Panc1 (cell line): ENCODE measurements around the gene CLDN4.

Experiments used
- CTCF ChIP-seq: fragments of 450-650 bp; IDR thresholded peaks from 2 replicates; pipeline ENCODE4 v1.5.1; 2017; ENCODE audit warnings: mild to moderate bottlenecking
- POLR2AphosphoS5 ChIP-seq: IDR thresholded peaks from 2 replicates; pipeline ENCODE4 v1.6.1; 2012; ENCODE audit warnings: mild to moderate bottlenecking, low read depth, low read length, moderate library complexity
- REST ChIP-seq, 2 experiments: IDR thresholded peaks; 2 replicates each; pipeline ENCODE4 v1.6.1; 2011 to 2012; ENCODE audit warnings: low read depth in 2 of 2, control low read depth in 1 of 2, low read length in 1 of 2, mild to moderate bottlenecking in 1 of 2, moderate library complexity in 1 of 2; ENCODE audit not compliant: insufficient read depth in 1 of 2
- SIN3A ChIP-seq: IDR thresholded peaks from 2 replicates; pipeline ENCODE4 v1.6.1; 2012; ENCODE audit warnings: low read depth, mild to moderate bottlenecking, low read length, moderate library complexity, borderline replicate concordance; ENCODE audit not compliant: insufficient read depth
- TCF7L2 ChIP-seq: IDR thresholded peaks from 2 replicates; pipeline ENCODE4 v1.6.1; 2011; ENCODE audit warnings: mild to moderate bottlenecking, low read depth, low read length, inconsistent platforms

GRCh38 chr7:73830681-73831583, at the start of gene CLDN4:
- TF ChIP-seq POLR2AphosphoS5 (peak; percentile 99), CTCF (no peak), SIN3A (peak; percentile 69), REST (IDR thresholded peaks at IDR 0.05; ENCODE audit: insufficient read depth in 1 of 2, low read depth in 2 of 2, low read length in 1 of 2) (peak; percentile 65 to 81; a peak in 3 of 4 replicates), TCF7L2 (peak; percentile 8; the same call in 1 of the 2 replicates)
